ENCODE results near the gene LENG9. TPM values are rescaled to one million over a fixed set of nuclear protein-coding genes. Genes with fewer than 3 reads are reported as not detected.
A peak's percentile ranks its signal among the peaks of the same experiment; 100 is the strongest.

LENG9 gene
- total RNA-seq, 1 experiment from 2014 or later: 4.2 TPM

DNA sequence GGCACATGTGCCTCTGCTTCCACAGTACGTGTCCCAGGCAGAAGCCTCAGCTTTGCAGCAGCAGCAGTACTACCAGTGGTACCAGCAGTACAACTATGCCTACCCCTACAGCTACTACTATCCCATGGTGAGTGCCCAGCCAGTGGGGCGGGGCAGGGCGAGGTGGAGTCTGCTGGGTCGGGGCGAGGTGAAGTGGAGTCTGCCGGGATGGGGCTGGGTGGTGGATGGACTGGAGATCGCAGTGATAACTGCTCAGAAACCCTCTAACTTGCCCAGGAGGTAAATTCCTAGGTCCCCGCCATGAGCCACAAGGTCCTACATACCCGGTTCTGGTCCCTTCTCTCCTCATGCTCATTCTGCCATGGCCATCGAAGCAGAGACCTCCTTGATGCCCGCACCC lies 11.0 kb downstream of the LENG9 start:
- no peak for DNase-seq (ENCODE audit: low spot score)
- H3K4me3 ChIP-seq (ENCODE audit: low read depth, low read length, poor library complexity, severe bottlenecking): no peak overlapping the region
- TF ChIP-seq, protein P1, sequence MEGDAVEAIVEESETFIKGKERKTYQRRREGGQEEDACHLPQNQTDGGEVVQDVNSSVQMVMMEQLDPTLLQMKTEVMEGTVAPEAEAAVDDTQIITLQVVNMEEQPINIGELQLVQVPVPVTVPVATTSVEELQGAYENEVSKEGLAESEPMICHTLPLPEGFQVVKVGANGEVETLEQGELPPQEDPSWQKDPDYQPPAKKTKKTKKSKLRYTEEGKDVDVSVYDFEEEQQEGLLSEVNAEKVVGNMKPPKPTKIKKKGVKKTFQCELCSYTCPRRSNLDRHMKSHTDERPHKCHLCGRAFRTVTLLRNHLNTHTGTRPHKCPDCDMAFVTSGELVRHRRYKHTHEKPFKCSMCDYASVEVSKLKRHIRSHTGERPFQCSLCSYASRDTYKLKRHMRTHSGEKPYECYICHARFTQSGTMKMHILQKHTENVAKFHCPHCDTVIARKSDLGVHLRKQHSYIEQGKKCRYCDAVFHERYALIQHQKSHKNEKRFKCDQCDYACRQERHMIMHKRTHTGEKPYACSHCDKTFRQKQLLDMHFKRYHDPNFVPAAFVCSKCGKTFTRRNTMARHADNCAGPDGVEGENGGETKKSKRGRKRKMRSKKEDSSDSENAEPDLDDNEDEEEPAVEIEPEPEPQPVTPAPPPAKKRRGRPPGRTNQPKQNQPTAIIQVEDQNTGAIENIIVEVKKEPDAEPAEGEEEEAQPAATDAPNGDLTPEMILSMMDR (conservative IDR thresholded peaks at IDR 0.05; ENCODE audit: low read depth, low read length): no peak
- TF ChIP-seq EZH2 (IDR thresholded peaks at IDR 0.05; ENCODE audit: borderline replicate concordance, low read depth, low read length, poor library complexity, severe bottlenecking): no peak
- BruUV-seq (replicated peaks): no TSS peak
- H3K9me3 ChIP-seq (ENCODE audit: low read depth, low read length, poor library complexity, severe bottlenecking): no peaks in the 10 kb centered on the region
- ChIA-PET POLR2A (ENCODE audit: low non-redundant PET) (no interaction called here), CTCF (no interaction called here)
- H3K27ac ChIP-seq (ENCODE audit: low read depth, low read length, poor library complexity, severe bottlenecking): no peak overlapping the region
- no peaks in the 10 kb centered on the region for H3K27me3 ChIP-seq (replicated peaks; ENCODE audit: insufficient read depth, low read depth, low read length, poor library complexity)
- H3K4me1 ChIP-seq (ENCODE audit: insufficient read depth, low read length, poor library complexity, severe bottlenecking): peaks cover 11% of the 10 kb centered on the region
- intact Hi-C loops (cut with micrococcal nuclease; ENCODE audit: unreplicated experiment): no loop called here
- peaks cover 68% of the 10 kb centered on the region for H3K36me3 ChIP-seq (ENCODE audit: insufficient read depth, low read length, poor library complexity, severe bottlenecking)

- POLR2A ChIA-PET (ENCODE audit: low non-redundant PET): no interaction called here
- H3K4me1 ChIP-seq (ENCODE audit: insufficient read depth, low read length, poor library complexity, severe bottlenecking): peaks cover 14% of the 10 kb centered on the region
- BruUV-seq (replicated peaks): no TSS peak
- H3K27ac ChIP-seq (ENCODE audit: low read depth, low read length, poor library complexity, severe bottlenecking): no peak overlapping the region
- TF ChIP-seq, protein P1 (conservative IDR thresholded peaks at IDR 0.05; ENCODE audit: low read depth, low read length): no peak
- TF ChIP-seq EZH2 (IDR thresholded peaks at IDR 0.05; ENCODE audit: borderline replicate concordance, low read depth, low read length, poor library complexity, severe bottlenecking): no peak
- no peaks in the 10 kb centered on the region for H3K9me3 ChIP-seq (ENCODE audit: low read depth, low read length, poor library complexity, severe bottlenecking)
- H3K36me3 ChIP-seq (ENCODE audit: insufficient read depth, low read length, poor library complexity, severe bottlenecking): peaks cover 63% of the 10 kb centered on the region
- intact Hi-C loops (cut with micrococcal nuclease; ENCODE audit: unreplicated experiment): no loop called here
- CTCF ChIA-PET: no interaction called here
- no peak for DNase-seq (ENCODE audit: low spot score)
- H3K4me3 ChIP-seq (ENCODE audit: low read depth, low read length, poor library complexity, severe bottlenecking): no peak overlapping the region
- no peaks in the 10 kb centered on the region for H3K27me3 ChIP-seq (replicated peaks; ENCODE audit: insufficient read depth, low read depth, low read length, poor library complexity)
Observed at GRCh38 chr19:54451997-54452396, 11.6 kb downstream of the LENG9 start.

DNA sequence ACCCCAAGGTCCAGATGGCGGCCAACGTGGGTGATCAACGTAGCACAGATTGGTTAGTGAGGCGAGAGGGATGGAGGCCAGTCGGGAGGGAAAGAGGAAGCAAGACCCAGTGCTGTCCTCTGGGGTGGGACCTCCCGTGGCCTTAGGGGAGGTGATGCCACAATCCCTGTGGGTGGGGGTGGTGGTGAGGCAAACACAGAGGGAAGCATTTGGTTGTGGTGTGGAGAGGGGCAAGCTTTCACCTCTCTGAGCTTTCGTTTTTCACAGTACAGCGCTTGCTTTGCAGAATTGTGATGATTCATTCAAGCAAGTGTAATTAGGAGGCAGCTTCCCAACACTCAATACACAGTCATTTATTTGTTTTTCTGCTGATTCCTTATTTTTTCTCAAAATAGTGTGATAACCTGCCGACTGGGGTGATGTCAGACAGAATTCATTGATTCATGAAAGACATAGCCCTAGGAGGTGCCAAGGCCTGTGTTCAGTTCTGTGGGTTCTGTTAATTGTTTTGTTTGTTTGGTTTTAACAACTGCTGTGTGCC lies 12.2 kb downstream of the LENG9 start:
- DNase-seq (ENCODE audit: low spot score): no peak
- Histone ChIP-seq H3K4me1 (ENCODE audit: insufficient read depth, low read length, poor library complexity, severe bottlenecking) (peaks cover 14% of the 10 kb centered on the region), H3K27me3 (replicated peaks; ENCODE audit: insufficient read depth, low read depth, low read length, poor library complexity) (no peaks in the 10 kb centered on the region), H3K4me3 (ENCODE audit: low read depth, low read length, poor library complexity, severe bottlenecking) (no peak overlapping the region), H3K9me3 (ENCODE audit: low read depth, low read length, poor library complexity, severe bottlenecking) (no peaks in the 10 kb centered on the region), H3K27ac (ENCODE audit: low read depth, low read length, poor library complexity, severe bottlenecking) (peak overlapping the region; percentile 45), H3K36me3 (ENCODE audit: insufficient read depth, low read length, poor library complexity, severe bottlenecking) (peaks cover 57% of the 10 kb centered on the region)
- CTCF ChIA-PET: no interaction called here
- TF ChIP-seq, protein P1 (conservative IDR thresholded peaks at IDR 0.05; ENCODE audit: low read depth, low read length): no peak
- TF ChIP-seq EZH2 (IDR thresholded peaks at IDR 0.05; ENCODE audit: borderline replicate concordance, low read depth, low read length, poor library complexity, severe bottlenecking): no peak
- POLR2A ChIA-PET (ENCODE audit: low non-redundant PET): no interaction called here
- intact Hi-C loops (cut with micrococcal nuclease; ENCODE audit: unreplicated experiment): no loop called here
- BruUV-seq (replicated peaks): no TSS peak
